ENCODE measurements around the gene PREX1.

GRCh38 chr20:48695255-48695654 lies 132.5 kb downstream of the PREX1 start:
- no peak for TF ChIP-seq CTCF (IDR thresholded peaks at IDR 0.05)
- TF ChIP-seq POLR2A (IDR thresholded peaks at IDR 0.05): no peak

All from adrenal gland (tissue), 5 donors.